Psoas muscle (tissue), 8 donors: ENCODE measurements around the gene RAB40B. TPM values are rescaled to one million over a fixed set of nuclear protein-coding genes. Genes with fewer than 3 reads are reported as not detected.
A peak's percentile ranks its signal among the peaks of the same experiment; 100 is the strongest.

Experiments used
- ATAC-seq, 4 donors: fragments of 200-7000 bp; cut with Tn5 transposase; one replicate each; pipeline ENCODE4 v1.9.1; 2020; ENCODE audit warnings: moderate library complexity in 3 of 4, mild to moderate bottlenecking in 2 of 4
- DNase-seq, 2 donors: peaks; one replicate each; pipeline ENCODE4 v3.0.0-alpha.2; 2020
- H3K27ac ChIP-seq: fragments of 200-600 bp; one replicate; pipeline ENCODE4 v1.8.0; 2022
- H3K27me3 ChIP-seq, 3 donors: fragments of 200-600 bp in 1 of 3; one replicate each; pipeline versions ENCODE4 v1.6.1 to v1.8.0; 2013 to 2022; ENCODE audit warnings: low read length in 2 of 3, mild to moderate bottlenecking in 2 of 3, moderate library complexity in 1 of 3; ENCODE audit not compliant: insufficient read depth in 3 of 3
- H3K36me3 ChIP-seq, 2 donors: fragments of 200-600 bp in 1 of 2; one replicate each; pipeline versions ENCODE4 v1.6.1 to v1.8.0; 2013 to 2022; ENCODE audit warnings: low read depth in 1 of 2, mild to moderate bottlenecking in 1 of 2, moderate library complexity in 1 of 2; ENCODE audit not compliant: insufficient read depth in 1 of 2
- H3K4me1 ChIP-seq: fragments of 200-600 bp; one replicate; pipeline ENCODE4 v1.8.0; 2022
- H3K4me3 ChIP-seq: fragments of 200-600 bp; one replicate; pipeline ENCODE4 v1.8.0; 2022; ENCODE audit warnings: mild to moderate bottlenecking
- H3K9me3 ChIP-seq: fragments of 200-600 bp; one replicate; pipeline ENCODE4 v1.8.0; 2022
- WGBS, 3 donors: extraction: QIAGEN DNeasy Blood & Tissue Kit; methylation state at CpG; one replicate each; pipeline versions ENCODE4 v1.1.6 to v1.1.7; 2013; 5-methylcytosine and 5-hydroxymethylcytosine counted together
- intact Hi-C, 2 donors: fragments of 100-400 bp; cut with DNase I; formaldehyde crosslinking; loops; one replicate each; pipeline versions ENCODE4 v1.11.0 to v1.14.2; 2022
- polyA plus RNA-seq, 3 donors: library from polyadenylated mRNA; stranded (reverse); fragments of 200-250 nt; gene quantifications; one replicate each; pipeline ENCODE4 v1.2.3, GENCODE V29; 2013
- total RNA-seq, 4 donors: library from RNA; stranded (reverse); fragmentation: NEBNext Ultra II Directional in 2 of 4; extraction: Animal tissue kit (Norgen Biotek cat#: 25700) in 2 of 4; gene quantifications; one replicate each; pipeline versions ENCODE4 v1.2.1 to v1.2.4, GENCODE V29; 2021 to 2023
- TF ChIP-seq, protein P1 (sequence below): fragments of 200-600 bp; IDR thresholded peaks from one replicate; pipeline ENCODE4 v1.8.0; 2022; ENCODE audit warnings: antibody characterized with exemption
- donor health status: healthy with polysubstance abuse.
- donor health status: DM: no; HTN: no; CAD: no; lungs with moderate emphysema.
- donor health status: Bipolar disorder and iron deficiency.
- donor health status: healthy.
- donor health status: DM: yes; HTN: yes; CAD: no.
- donor health status: DM: no; HTN: no; CAD: no.
- donor health status: DM: no; HTN: no; CAD: no.
- donor health status: DM: yes; HTN: yes; CAD: no.

RAB40B gene
- total and polyA plus RNA-seq, 7 donors, result 3.9 to 42.9 (median 19.4) TPM

DNA sequence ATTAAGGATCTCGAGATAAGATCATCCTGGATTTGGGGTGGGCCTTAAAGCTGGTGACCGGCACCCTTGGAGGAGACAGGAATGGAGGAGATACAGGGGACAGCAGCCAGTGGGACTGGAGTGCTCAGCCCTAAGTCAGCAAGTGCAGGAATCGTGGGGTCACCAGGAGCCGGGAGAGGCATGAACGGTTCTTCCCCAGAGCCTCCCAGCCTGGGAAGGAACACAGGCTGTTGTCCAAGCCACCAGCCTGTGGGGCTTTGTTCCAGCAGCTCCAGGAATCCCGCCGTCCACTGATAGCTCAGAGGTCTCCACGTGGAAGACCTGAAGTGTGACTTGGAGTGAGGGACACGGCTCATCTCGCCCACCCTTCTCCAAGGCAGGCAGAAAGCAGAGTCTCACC lies 47.8 kb downstream of the RAB40B start:
- Histone ChIP-seq H3K4me3 (no peak overlapping the region), H3K27me3 (no peaks in the 10 kb centered on the region), H3K9me3 (no peaks in the 10 kb centered on the region), H3K27ac (no peak overlapping the region), H3K36me3 (peaks cover 0 to 7% of the 10 kb centered on the region in 2 donors), H3K4me1 (peaks cover 11% of the 10 kb centered on the region)
- 56 to 71% (median 56%) methylated on average over 10 of the region's 10 CpGs for WGBS, 3 donors
- TF ChIP-seq, protein P1, sequence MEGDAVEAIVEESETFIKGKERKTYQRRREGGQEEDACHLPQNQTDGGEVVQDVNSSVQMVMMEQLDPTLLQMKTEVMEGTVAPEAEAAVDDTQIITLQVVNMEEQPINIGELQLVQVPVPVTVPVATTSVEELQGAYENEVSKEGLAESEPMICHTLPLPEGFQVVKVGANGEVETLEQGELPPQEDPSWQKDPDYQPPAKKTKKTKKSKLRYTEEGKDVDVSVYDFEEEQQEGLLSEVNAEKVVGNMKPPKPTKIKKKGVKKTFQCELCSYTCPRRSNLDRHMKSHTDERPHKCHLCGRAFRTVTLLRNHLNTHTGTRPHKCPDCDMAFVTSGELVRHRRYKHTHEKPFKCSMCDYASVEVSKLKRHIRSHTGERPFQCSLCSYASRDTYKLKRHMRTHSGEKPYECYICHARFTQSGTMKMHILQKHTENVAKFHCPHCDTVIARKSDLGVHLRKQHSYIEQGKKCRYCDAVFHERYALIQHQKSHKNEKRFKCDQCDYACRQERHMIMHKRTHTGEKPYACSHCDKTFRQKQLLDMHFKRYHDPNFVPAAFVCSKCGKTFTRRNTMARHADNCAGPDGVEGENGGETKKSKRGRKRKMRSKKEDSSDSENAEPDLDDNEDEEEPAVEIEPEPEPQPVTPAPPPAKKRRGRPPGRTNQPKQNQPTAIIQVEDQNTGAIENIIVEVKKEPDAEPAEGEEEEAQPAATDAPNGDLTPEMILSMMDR, result no peak
- DNase-seq (no peak), ATAC-seq (no peak)
- intact Hi-C loops, result loop anchor here in 1 of 2 donors (5.0 kb wide), 1 partner anchor 52 kb away; no protein-coding TSS in a partner anchor

DNA sequence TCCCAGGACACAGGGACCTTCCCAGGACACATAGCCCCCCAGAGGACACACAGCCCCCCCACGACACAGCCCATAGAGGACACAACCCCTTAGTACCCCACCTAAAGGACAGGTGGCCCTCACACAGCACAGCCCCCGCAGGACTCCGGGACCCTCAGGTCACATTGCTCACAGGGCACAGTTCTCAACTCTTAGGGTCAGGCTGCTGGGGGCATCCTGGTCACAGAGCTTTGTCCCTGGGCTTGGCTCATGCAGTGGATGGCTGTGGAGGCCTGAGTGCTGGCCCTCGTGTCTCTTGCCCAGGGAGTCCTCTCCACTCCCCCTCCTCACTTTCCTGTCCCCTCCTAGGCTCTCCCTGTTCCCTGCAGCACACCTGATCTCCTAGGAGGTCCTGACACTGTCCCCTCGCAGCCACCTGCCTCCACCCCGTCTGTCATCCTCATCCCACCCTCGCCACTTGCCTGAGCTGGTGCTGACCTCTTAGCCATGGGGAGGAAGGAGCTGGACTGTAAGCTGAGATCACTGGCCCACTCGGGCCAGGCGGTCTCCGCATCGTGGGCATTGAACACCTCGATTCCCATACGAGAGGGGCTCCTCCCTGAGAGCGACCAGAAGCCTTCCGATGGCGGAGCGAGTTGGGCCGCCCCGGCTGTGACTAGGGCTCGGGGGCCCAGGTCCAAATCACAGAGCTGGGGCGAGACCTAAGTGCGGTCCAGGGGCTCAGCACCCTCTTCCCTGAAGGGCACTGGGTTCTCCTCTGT lies 48.8 kb downstream of the RAB40B start:
- Histone ChIP-seq H3K27me3 (no peaks in the 10 kb centered on the region), H3K4me1 (peaks cover 16% of the 10 kb centered on the region), H3K4me3 (no peak overlapping the region), H3K9me3 (no peaks in the 10 kb centered on the region), H3K36me3 (peaks cover 0 to under 1% of the 10 kb centered on the region in 2 donors), H3K27ac (no peak overlapping the region)
- intact Hi-C loops, result loop anchor here in 1 of 2 donors (5.0 kb wide), 1 partner anchor 53 kb away; no protein-coding TSS in a partner anchor
- WGBS, 3 donors, result 77 to 83% (median 79%) methylated on average over 22 of the region's 22 CpGs
- TF ChIP-seq, protein P1, result no peak
- DNase-seq (no peak), ATAC-seq (no peak)

DNA sequence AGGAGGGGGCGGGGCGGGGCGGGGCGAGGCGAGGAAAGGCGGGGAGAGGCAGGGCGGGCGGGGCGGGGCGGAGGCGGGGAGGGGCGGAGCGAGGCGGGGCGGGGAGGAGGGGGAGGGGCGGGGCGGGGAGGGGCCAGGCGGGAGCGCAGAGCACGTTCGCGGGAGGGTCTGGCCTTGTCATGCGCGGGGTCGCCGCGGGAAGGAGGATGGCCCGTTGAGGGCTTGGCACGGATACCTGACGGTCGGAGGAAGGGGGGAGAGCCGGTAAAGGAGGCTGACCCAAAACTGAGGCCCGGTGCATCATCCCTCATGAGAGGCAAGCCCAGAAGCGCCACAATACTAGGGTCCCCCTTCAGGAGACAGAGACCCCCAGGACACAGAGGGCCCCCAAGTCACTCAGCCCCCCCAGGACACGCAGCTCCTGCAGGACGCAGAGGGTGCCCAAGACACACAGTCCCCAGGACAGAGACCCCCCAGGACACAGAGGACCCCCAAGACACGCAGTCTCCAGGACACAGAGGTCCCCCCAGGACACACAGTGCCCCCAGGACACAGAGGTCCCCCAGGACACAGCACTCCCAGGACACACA lies 49.7 kb downstream of the RAB40B start:
- ATAC-seq (peak; percentile 20 to 42 (median 36)), DNase-seq (peak; percentile 66 to 87)
- intact Hi-C loops, result no loop called here
- H3K27me3 ChIP-seq, result no peaks in the 10 kb centered on the region
- H3K27ac ChIP-seq, result peak overlapping the region; percentile 63
- H3K4me1 ChIP-seq, result peaks cover 16% of the 10 kb centered on the region
- peak overlapping the region; percentile 61 for H3K4me3 ChIP-seq
- TF ChIP-seq, protein P1, result no peak
- WGBS, 3 donors, result 7 to 13% (median 11%) methylated on average over 18 to 20 of the region's 37 CpGs
- peaks cover 0 to 9% of the 10 kb centered on the region in 2 donors for H3K36me3 ChIP-seq
- no peaks in the 10 kb centered on the region for H3K9me3 ChIP-seq

DNA sequence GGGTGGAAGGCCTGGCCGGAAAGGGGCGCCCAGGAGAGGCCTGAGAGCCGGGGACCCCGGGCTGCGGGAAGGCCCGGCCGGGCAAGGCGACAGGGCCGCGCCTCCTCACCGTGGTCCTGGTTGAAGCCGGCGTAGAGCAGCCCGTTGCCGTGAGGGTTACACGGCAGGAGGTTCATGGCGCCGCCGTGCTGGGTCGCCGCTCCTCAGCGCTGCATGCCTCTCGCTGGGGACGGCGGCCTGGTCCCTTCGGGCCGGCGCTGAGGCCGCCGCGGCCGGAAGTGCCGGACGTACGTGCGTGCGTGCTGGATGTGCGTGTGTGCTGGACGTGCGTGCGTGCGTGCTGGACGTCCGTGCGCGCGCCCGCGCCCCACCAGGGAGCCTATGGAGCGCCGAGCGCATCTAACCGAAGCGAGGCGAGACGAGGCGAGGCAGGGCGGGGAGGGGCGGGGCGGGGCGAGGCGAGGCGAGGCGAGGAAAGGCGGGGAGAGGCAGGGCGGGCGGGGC lies 50.3 kb downstream of the RAB40B start, which contains the start of gene WDR45B:
WDR45B (minus strand) TSS at position 280 of the 504 bp plus-strand sequence; CDS start at position 176, 104 bp downstream.
- peak; percentile 97 to 98 for DNase-seq

More for the DNA sequence above, 50.3 kb downstream of the RAB40B start, which contains the start of gene WDR45B:
- Histone ChIP-seq H3K4me1 (peaks cover 16% of the 10 kb centered on the region), H3K27ac (peak within 1 kb of the TSS; percentile 100), H3K4me3 (peak within 1 kb of the TSS; percentile 100), H3K9me3 (no peaks in the 10 kb centered on the region), H3K36me3 (peaks cover 4 to 15% of the 10 kb centered on the region in 2 donors), H3K27me3 (no peaks in the 10 kb centered on the region)
- intact Hi-C loops, result no loop called here
- TF ChIP-seq, protein P1, result no peak
- WGBS, 3 donors, result 0% methylated on average over 45 to 61 of the region's 67 CpGs
- peak; percentile 96 to 97 (median 97) for ATAC-seq
